HEK293 (cell line): ENCODE results near the gene RBPJ.
A peak's percentile ranks its signal among the peaks of the same experiment; 100 is the strongest.

Experiments used
- CTCF ChIA-PET: fragments of 350-600 bp; formaldehyde crosslinking; extraction: SDS; loops from one replicate; lab custom pipeline; 2021; ENCODE audit warnings: antibody characterized with exemption; lab: Yijun Ruan, JAX
- POLR2A ChIA-PET: fragments of 300-600 bp; formaldehyde crosslinking; extraction: SDS; loops from one replicate; lab custom pipeline; 2020; ENCODE audit warnings: antibody characterized with exemption, inconsistent platforms; lab: Yijun Ruan, JAX
- H3K27ac ChIP-seq: fragments of 200-500 bp; sonication (Bioruptor generic); 2 replicates; pipeline ENCODE4 v1.5.1; 2014; ENCODE audit warnings: low read depth, low read length, control low read depth, inconsistent platforms; ENCODE audit errors: extremely low read depth
- H3K36me3 ChIP-seq, 2 experiments: fragments of 200-500 bp in 1 of 2; sonication (Bioruptor generic) in 1 of 2; 1 replicate in 1 of 2; 2 replicates in 1 of 2; pipeline ENCODE4 v1.5.1; 2014 to 2017; ENCODE audit warnings: inconsistent platforms in 2 of 2, low read length in 2 of 2; ENCODE audit not compliant: control insufficient read depth in 2 of 2, insufficient read depth in 1 of 2
- H3K4me1 ChIP-seq: fragments of 200-500 bp; sonication (Bioruptor generic); 2 replicates; pipeline ENCODE4 v1.5.1; 2014; ENCODE audit warnings: mild to moderate bottlenecking, low read length, inconsistent platforms; ENCODE audit not compliant: control insufficient read depth, insufficient read depth
- H3K4me3 ChIP-seq: 2 replicates; pipeline ENCODE4 v1.5.1; 2011; ENCODE audit warnings: low read depth, mild to moderate bottlenecking, control low read depth, low read length, moderate library complexity
- H3K9me3 ChIP-seq: fragments of 200-500 bp; sonication (Bioruptor generic); 2 replicates; pipeline ENCODE4 v1.5.1; 2014; ENCODE audit warnings: low read depth, low read length, inconsistent platforms; ENCODE audit not compliant: control insufficient read depth, insufficient read depth
- FEZF1 ChIP-seq: fragments of 450-650 bp; formaldehyde crosslinking; IDR thresholded peaks from 2 replicates; pipeline ENCODE4 v1.5.1; 2016; ENCODE audit warnings: missing biosample characterization, missing genetic modification characterization
- HOXA7 ChIP-seq: sonication (generic); formaldehyde crosslinking; IDR thresholded peaks from 2 replicates; pipeline ENCODE4 v1.8.1; 2022; ENCODE audit warnings: missing genetic modification reagents, borderline replicate concordance
- HOXD13 ChIP-seq: sonication (generic); formaldehyde crosslinking; IDR thresholded peaks from 2 replicates; pipeline ENCODE4 v1.8.0; 2022; ENCODE audit warnings: missing genetic modification reagents, borderline replicate concordance
- PBX3 ChIP-seq: sonication (generic); formaldehyde crosslinking; IDR thresholded peaks from 2 replicates; pipeline ENCODE4 v1.8.1; 2022; ENCODE audit warnings: mild to moderate bottlenecking, moderate library complexity, missing genetic modification reagents
- PRDM10 ChIP-seq: fragments of 450-650 bp; formaldehyde crosslinking; IDR thresholded peaks from 2 replicates; pipeline ENCODE4 v1.5.1; 2016; ENCODE audit warnings: missing biosample characterization, missing genetic modification characterization
- PRDM6 ChIP-seq: fragments of 450-650 bp; formaldehyde crosslinking; IDR thresholded peaks from 2 replicates; pipeline ENCODE4 v1.5.1; 2017; ENCODE audit warnings: missing biosample characterization, missing genetic modification characterization
- SCRT2 ChIP-seq: fragments of 450-650 bp; formaldehyde crosslinking; IDR thresholded peaks from 2 replicates; pipeline ENCODE4 v1.5.1; 2016; ENCODE audit warnings: missing biosample characterization, missing genetic modification characterization
- YY1 ChIP-seq: fragments of 450-650 bp; formaldehyde crosslinking; IDR thresholded peaks from 2 replicates; pipeline ENCODE4 v1.5.1; 2018; ENCODE audit warnings: missing biosample characterization, missing genetic modification characterization
- ZBTB1 ChIP-seq: fragments of 450-650 bp; formaldehyde crosslinking; IDR thresholded peaks from 2 replicates; pipeline ENCODE4 v1.5.1; 2016; ENCODE audit warnings: missing biosample characterization, missing genetic modification characterization
- ZBTB10 ChIP-seq: fragments of 450-650 bp; formaldehyde crosslinking; IDR thresholded peaks from 2 replicates; pipeline ENCODE4 v1.5.1; 2016; ENCODE audit warnings: missing biosample characterization, missing genetic modification characterization
- ZBTB17 ChIP-seq: fragments of 450-650 bp; formaldehyde crosslinking; IDR thresholded peaks from 2 replicates; pipeline ENCODE4 v1.5.1; 2016; ENCODE audit warnings: missing biosample characterization, missing genetic modification characterization
- ZBTB20 ChIP-seq: fragments of 450-650 bp; formaldehyde crosslinking; IDR thresholded peaks from 2 replicates; pipeline ENCODE4 v1.5.1; 2016; ENCODE audit warnings: missing biosample characterization, missing genetic modification characterization
- ZNF148 ChIP-seq: fragments of 450-650 bp; formaldehyde crosslinking; IDR thresholded peaks from 2 replicates; pipeline ENCODE4 v1.5.0; 2017; ENCODE audit warnings: missing biosample characterization, missing genetic modification characterization, borderline replicate concordance
- ZNF26 ChIP-seq: fragments of 450-650 bp; formaldehyde crosslinking; IDR thresholded peaks from 2 replicates; pipeline ENCODE4 v1.5.1; 2016; ENCODE audit warnings: missing biosample characterization, missing genetic modification characterization
- ZNF416 ChIP-seq: fragments of 450-650 bp; formaldehyde crosslinking; IDR thresholded peaks from 2 replicates; pipeline ENCODE4 v1.5.1; 2016; ENCODE audit warnings: missing biosample characterization, missing genetic modification characterization
- ZNF701 ChIP-seq: fragments of 450-650 bp; formaldehyde crosslinking; IDR thresholded peaks from 2 replicates; pipeline ENCODE4 v1.5.1; 2016; ENCODE audit warnings: missing biosample characterization, missing genetic modification characterization
- ZNF776 ChIP-seq: fragments of 450-650 bp; formaldehyde crosslinking; IDR thresholded peaks from 2 replicates; pipeline ENCODE4 v1.5.0; 2017; ENCODE audit warnings: missing biosample characterization, missing genetic modification characterization, borderline replicate concordance
- ZNF792 ChIP-seq: fragments of 450-650 bp; formaldehyde crosslinking; IDR thresholded peaks from 2 replicates; pipeline ENCODE4 v1.5.1; 2016; ENCODE audit warnings: missing biosample characterization, missing genetic modification characterization

RBPJ gene

GRCh38 chr4:26451597-26451996 is 130.8 kb downstream of the RBPJ start:
- H3K4me3 ChIP-seq: no peak overlapping the region
- no peaks in the 10 kb centered on the region for H3K9me3 ChIP-seq
- POLR2A ChIA-PET: no interaction called here
- no peak overlapping the region for H3K27ac ChIP-seq
- CTCF ChIA-PET: interaction anchor here (0.6 kb wide), 1 partner anchor 460 kb away, joined by 4 read pairs; no protein-coding TSS in a partner anchor
- H3K4me1 ChIP-seq: no peaks in the 10 kb centered on the region
- no peaks in the 10 kb centered on the region for H3K36me3 ChIP-seq
- no peak for TF ChIP-seq ZBTB1 (tag by site-specific recombination)
- TF ChIP-seq ZNF792 (tag by site-specific recombination): no peak
- TF ChIP-seq, all 188 proteins: peak for 0

- H3K36me3 ChIP-seq: no peaks in the 10 kb centered on the region
- TF ChIP-seq ZBTB17 (tag by site-specific recombination): no peak
- TF ChIP-seq ZNF26 (tag by site-specific recombination): no peak
- peak; percentile 90 for TF ChIP-seq FEZF1
- no peak for TF ChIP-seq ZNF416 (tag by site-specific recombination)
- peak; percentile 69 for TF ChIP-seq PRDM10 (tag by site-specific recombination)
- TF ChIP-seq YY1 (tag by site-specific recombination): no peak
- TF ChIP-seq ZNF148: no peak
- TF ChIP-seq HOXA7 (CRISPR knock-in tag): no peak
- TF ChIP-seq ZNF776: no peak
- TF ChIP-seq HOXD13 (CRISPR knock-in tag): no peak
- TF ChIP-seq SCRT2: peak; percentile 52; the same call in 1 of the 2 replicates
- TF ChIP-seq ZBTB20 (tag by site-specific recombination): peak; percentile 33; the same call in 1 of the 2 replicates
- TF ChIP-seq PRDM6 (tag by site-specific recombination): peak; percentile 36
- TF ChIP-seq ZBTB10 (tag by site-specific recombination): no peak
- TF ChIP-seq PBX3 (CRISPR knock-in tag): no peak
- no peak for TF ChIP-seq ZNF701 (tag by site-specific recombination)
- no peak overlapping the region for H3K27ac ChIP-seq
- no peaks in the 10 kb centered on the region for H3K4me1 ChIP-seq
- H3K9me3 ChIP-seq: no peaks in the 10 kb centered on the region
- CTCF ChIA-PET: no interaction called here
- H3K4me3 ChIP-seq: no peak overlapping the region
- POLR2A ChIA-PET: no interaction called here
Observed at GRCh38 chr4:26452565-26453531, 132.0 kb downstream of the RBPJ start.
